ENCODE data around the gene SLC7A7. TPM values are rescaled to one million over a fixed set of nuclear protein-coding genes. Genes with fewer than 3 reads are reported as not detected.
"Not testable (repeated sequence)": the region's sequence is repeated elsewhere in the genome, so short reads cannot be mapped to it uniquely, and the experiment has no call there.

SLC7A7 gene
- total RNA-seq, 1 experiment from 2014 or later: 3.1 TPM

GRCh38 chr14:22807432-22808087 lies 7.7 kb downstream of the SLC7A7 start:
- no peak for DNase-seq
- TF ChIP-seq CTCF (conservative IDR thresholded peaks at IDR 0.05): no peak
- Histone ChIP-seq H4K91ac (ENCODE audit: insufficient read length, low read depth, low read length) (no peak overlapping the region), H2BK120ac (ENCODE audit: low read depth, low read length, poor library complexity, severe bottlenecking) (no peak overlapping the region), H3K23ac (ENCODE audit: insufficient read length, low read depth, low read length) (no peak overlapping the region), H2AK5ac (ENCODE audit: insufficient read length, low read length) (no peak overlapping the region), H3K79me2 (ENCODE audit: insufficient read depth, low read length) (no peaks in the 10 kb centered on the region), H2BK20ac (ENCODE audit: low read depth, low read length, poor library complexity, severe bottlenecking) (no peak overlapping the region), H3K4ac (ENCODE audit: low read depth, low read length) (no peak overlapping the region), H2BK15ac (ENCODE audit: low read depth, low read length) (no peak overlapping the region), H4K20me1 (ENCODE audit: control insufficient read depth, insufficient read depth, insufficient read length) (no peaks in the 10 kb centered on the region), H2BK5ac (ENCODE audit: insufficient read length, low read length) (no peak overlapping the region), H2AFZ (ENCODE audit: low read length) (no peak overlapping the region), H3K4me1 (ENCODE audit: insufficient read depth, low read length) (no peaks in the 10 kb centered on the region), H3K23me2 (ENCODE audit: insufficient read length, low read depth, low read length, poor library complexity, severe bottlenecking) (no peaks in the 10 kb centered on the region), H3K9ac (ENCODE audit: extremely low read depth, insufficient read length, low read length) (no peak overlapping the region), H3K56ac (ENCODE audit: insufficient read length, low read depth, low read length) (no peak overlapping the region), H3T11ph (ENCODE audit: low read length) (no peak overlapping the region), H3K27me3 (ENCODE audit: insufficient read depth, low read length) (no peaks in the 10 kb centered on the region), H3K18ac (ENCODE audit: insufficient read length, low read depth, low read length) (no peak overlapping the region), H2BK12ac (ENCODE audit: insufficient read length, low read depth, low read length) (no peak overlapping the region), H3K9me3 (ENCODE audit: control insufficient read depth, low read depth, low read length) (no peaks in the 10 kb centered on the region), H3K4me2 (ENCODE audit: insufficient read depth, insufficient read length, low read length) (no peak overlapping the region), H3K79me1 (ENCODE audit: insufficient read depth, low read depth, low read length, poor library complexity, severe bottlenecking) (no peaks in the 10 kb centered on the region), H3K27ac (ENCODE audit: insufficient read length, low read depth, low read length) (no peak overlapping the region), H4K8ac (replicated peaks; ENCODE audit: insufficient read length, low read depth, low read length) (no peak overlapping the region), H3K14ac (ENCODE audit: insufficient read depth, low read length) (no peak overlapping the region), H4K5ac (ENCODE audit: insufficient read length, low read depth, low read length) (no peak overlapping the region)
- H3K27me3 Mint-ChIP-seq (ENCODE audit: low read depth): no peaks in the 10 kb centered on the region; the same call in 1 of the 2 replicates
- no peak overlapping the region for H3K4me3 Mint-ChIP-seq
- H3K36me3 Mint-ChIP-seq (ENCODE audit: insufficient read depth in 1 of 3, low read depth in 3 of 3): no peaks in the 10 kb centered on the region
- no peak overlapping the region for H3K27ac Mint-ChIP-seq
- H3K4me1 Mint-ChIP-seq: peaks cover 8 to 10% of the 10 kb centered on the region in 2 experiments
- WGBS (ENCODE audit: extremely low coverage, insufficient read length, low lambda C conversion rate): no CpG with 5 or more reads among the region's 13 CpGs
- no peaks in the 10 kb centered on the region for H3K9me3 Mint-ChIP-seq

GRCh38 chr14:22805235-22805634 lies 10.0 kb downstream of the SLC7A7 start:
- H3K14ac ChIP-seq (ENCODE audit: insufficient read depth, low read length); H2BK120ac ChIP-seq (ENCODE audit: low read depth, low read length, poor library complexity, severe bottlenecking); H3K27ac ChIP-seq (ENCODE audit: insufficient read length, low read depth, low read length); H3K36me3 Mint-ChIP-seq (ENCODE audit: insufficient read depth in 1 of 3, low read depth in 3 of 3); H3K27me3 ChIP-seq (ENCODE audit: insufficient read depth, low read length); H3K27ac Mint-ChIP-seq; H2BK20ac ChIP-seq (ENCODE audit: low read depth, low read length, poor library complexity, severe bottlenecking); H3K23me2 ChIP-seq (ENCODE audit: insufficient read length, low read depth, low read length, poor library complexity, severe bottlenecking); H2BK5ac ChIP-seq (ENCODE audit: insufficient read length, low read length); H2AK5ac ChIP-seq (ENCODE audit: insufficient read length, low read length); H3K18ac ChIP-seq (ENCODE audit: insufficient read length, low read depth, low read length); H4K91ac ChIP-seq (ENCODE audit: insufficient read length, low read depth, low read length); H3K4me1 ChIP-seq (ENCODE audit: insufficient read depth, low read length); H4K8ac ChIP-seq (replicated peaks; ENCODE audit: insufficient read length, low read depth, low read length); H4K5ac ChIP-seq (ENCODE audit: insufficient read length, low read depth, low read length); H2BK12ac ChIP-seq (ENCODE audit: insufficient read length, low read depth, low read length); H3K4me1 Mint-ChIP-seq; H3K79me2 ChIP-seq (ENCODE audit: insufficient read depth, low read length); H3K9me3 ChIP-seq (ENCODE audit: control insufficient read depth, low read depth, low read length); H3T11ph ChIP-seq (ENCODE audit: low read length); H2AFZ ChIP-seq (ENCODE audit: low read length); DNase-seq; H3K4me2 ChIP-seq (ENCODE audit: insufficient read depth, insufficient read length, low read length); H3K9me3 Mint-ChIP-seq; H3K56ac ChIP-seq (ENCODE audit: insufficient read length, low read depth, low read length); H2BK15ac ChIP-seq (ENCODE audit: low read depth, low read length); H3K23ac ChIP-seq (ENCODE audit: insufficient read length, low read depth, low read length); H3K4me3 Mint-ChIP-seq; H3K79me1 ChIP-seq (ENCODE audit: insufficient read depth, low read depth, low read length, poor library complexity, severe bottlenecking); H3K9ac ChIP-seq (ENCODE audit: extremely low read depth, insufficient read length, low read length); H3K4ac ChIP-seq (ENCODE audit: low read depth, low read length); H3K27me3 Mint-ChIP-seq (ENCODE audit: low read depth); H4K20me1 ChIP-seq (ENCODE audit: control insufficient read depth, insufficient read depth, insufficient read length): not testable (repeated sequence)
- no CpG with 5 or more reads among the region's 4 CpGs for WGBS (ENCODE audit: extremely low coverage, insufficient read length, low lambda C conversion rate)

All from H9 (cell line).